Ascending aorta (tissue), 2 donors: ENCODE measurements around the gene ARHGAP18. TPM values are rescaled to one million over a fixed set of nuclear protein-coding genes. Genes with fewer than 3 reads are reported as not detected.
A peak's percentile ranks its signal among the peaks of the same experiment; 100 is the strongest.

ENCODE experiments used
- DNase-seq, 2 donors: peaks; one replicate each; pipeline ENCODE4 v3.0.0-alpha.2; 2019; ENCODE audit warnings: low spot score in 2 of 2
- H3K27ac ChIP-seq, 2 donors: fragments of 200-600 bp; sonication (generic); one replicate each; pipeline ENCODE4 v1.5.1; 2016 to 2017; ENCODE audit warnings: mild to moderate bottlenecking in 1 of 2
- H3K27me3 ChIP-seq: fragments of 200-600 bp; sonication (generic); one replicate; pipeline ENCODE4 v1.5.1; 2017
- H3K36me3 ChIP-seq, 2 donors: fragments of 200-600 bp; sonication (generic); one replicate each; pipeline ENCODE4 v1.5.1; 2016
- H3K4me1 ChIP-seq, 2 donors: fragments of 200-600 bp; sonication (generic); one replicate each; pipeline ENCODE4 v1.5.1; 2016 to 2017; ENCODE audit warnings: mild to moderate bottlenecking in 1 of 2
- H3K4me3 ChIP-seq, 2 donors: fragments of 200-600 bp; sonication (generic); one replicate each; pipeline ENCODE4 v1.5.1; 2016 to 2017; ENCODE audit warnings: mild to moderate bottlenecking in 1 of 2
- H3K9me3 ChIP-seq, 2 donors: fragments of 200-600 bp; sonication (generic); one replicate each; pipeline ENCODE4 v1.5.1; 2016
- intact Hi-C: fragments of 100-400 bp; cut with DNase I; formaldehyde crosslinking; loops from one replicate; pipeline ENCODE4 v1.15.1; 2023
- total RNA-seq: library from RNA; depleted of rRNA; stranded (reverse); fragments of >200 nt; gene quantifications from one replicate; pipeline ENCODE4 v1.1.0, GENCODE V29; 2016
- TF ChIP-seq, protein P1 (sequence below), 3 experiments: fragments of 200-600 bp in 2 of 3; fragments of 450-650 bp in 1 of 3; sonication (generic) in 2 of 3; IDR thresholded peaks; one replicate each; pipeline ENCODE4 v1.5.1; 2016 to 2019; ENCODE audit warnings: antibody characterized with exemption in 3 of 3, mild to moderate bottlenecking in 1 of 3, moderate library complexity in 1 of 3

ARHGAP18 gene, protein sequence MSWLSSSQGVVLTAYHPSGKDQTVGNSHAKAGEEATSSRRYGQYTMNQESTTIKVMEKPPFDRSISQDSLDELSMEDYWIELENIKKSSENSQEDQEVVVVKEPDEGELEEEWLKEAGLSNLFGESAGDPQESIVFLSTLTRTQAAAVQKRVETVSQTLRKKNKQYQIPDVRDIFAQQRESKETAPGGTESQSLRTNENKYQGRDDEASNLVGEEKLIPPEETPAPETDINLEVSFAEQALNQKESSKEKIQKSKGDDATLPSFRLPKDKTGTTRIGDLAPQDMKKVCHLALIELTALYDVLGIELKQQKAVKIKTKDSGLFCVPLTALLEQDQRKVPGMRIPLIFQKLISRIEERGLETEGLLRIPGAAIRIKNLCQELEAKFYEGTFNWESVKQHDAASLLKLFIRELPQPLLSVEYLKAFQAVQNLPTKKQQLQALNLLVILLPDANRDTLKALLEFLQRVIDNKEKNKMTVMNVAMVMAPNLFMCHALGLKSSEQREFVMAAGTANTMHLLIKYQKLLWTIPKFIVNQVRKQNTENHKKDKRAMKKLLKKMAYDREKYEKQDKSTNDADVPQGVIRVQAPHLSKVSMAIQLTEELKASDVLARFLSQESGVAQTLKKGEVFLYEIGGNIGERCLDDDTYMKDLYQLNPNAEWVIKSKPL
- 10.7 TPM for total RNA-seq

DNA sequence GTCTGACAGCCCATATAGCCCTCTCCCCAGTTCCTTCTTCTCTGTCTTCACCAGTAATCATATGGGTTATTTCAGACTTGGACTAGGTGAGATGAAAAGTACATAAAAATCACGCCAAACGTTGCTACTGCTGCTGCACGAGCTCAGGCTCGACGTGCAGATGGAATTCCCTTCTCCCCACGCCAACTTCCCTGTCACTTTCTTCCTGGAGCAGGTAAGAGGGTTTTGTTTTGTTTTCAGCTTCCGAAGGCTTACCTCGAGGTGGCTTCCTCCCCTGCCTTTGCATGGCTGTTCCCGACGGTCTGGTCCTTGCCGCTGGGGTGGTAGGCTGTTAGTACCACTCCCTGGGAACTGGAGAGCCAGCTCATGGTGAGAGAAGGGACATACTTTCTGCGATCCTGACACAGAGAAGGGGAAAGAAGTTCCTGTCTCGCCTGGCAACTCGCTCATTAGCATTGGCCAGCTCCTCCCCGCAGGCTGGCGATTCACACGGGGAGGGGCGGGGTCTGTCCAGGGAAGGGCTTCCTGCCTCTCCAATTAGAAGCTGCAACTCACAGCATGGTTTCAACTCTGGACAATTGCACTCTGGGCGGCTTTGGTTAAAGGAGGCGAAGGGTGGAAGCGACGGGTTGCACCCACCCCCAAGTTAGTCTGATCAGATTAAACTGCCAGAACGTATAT is at the start of gene ARHGAP18:
ARHGAP18 (minus strand) TSS at position 409 of the 681 bp plus-strand sequence; CDS start at position 368, 41 bp downstream.
- H3K27ac ChIP-seq, result peak within 1 kb of the TSS; percentile 76 to 78
- TF ChIP-seq, protein P1, sequence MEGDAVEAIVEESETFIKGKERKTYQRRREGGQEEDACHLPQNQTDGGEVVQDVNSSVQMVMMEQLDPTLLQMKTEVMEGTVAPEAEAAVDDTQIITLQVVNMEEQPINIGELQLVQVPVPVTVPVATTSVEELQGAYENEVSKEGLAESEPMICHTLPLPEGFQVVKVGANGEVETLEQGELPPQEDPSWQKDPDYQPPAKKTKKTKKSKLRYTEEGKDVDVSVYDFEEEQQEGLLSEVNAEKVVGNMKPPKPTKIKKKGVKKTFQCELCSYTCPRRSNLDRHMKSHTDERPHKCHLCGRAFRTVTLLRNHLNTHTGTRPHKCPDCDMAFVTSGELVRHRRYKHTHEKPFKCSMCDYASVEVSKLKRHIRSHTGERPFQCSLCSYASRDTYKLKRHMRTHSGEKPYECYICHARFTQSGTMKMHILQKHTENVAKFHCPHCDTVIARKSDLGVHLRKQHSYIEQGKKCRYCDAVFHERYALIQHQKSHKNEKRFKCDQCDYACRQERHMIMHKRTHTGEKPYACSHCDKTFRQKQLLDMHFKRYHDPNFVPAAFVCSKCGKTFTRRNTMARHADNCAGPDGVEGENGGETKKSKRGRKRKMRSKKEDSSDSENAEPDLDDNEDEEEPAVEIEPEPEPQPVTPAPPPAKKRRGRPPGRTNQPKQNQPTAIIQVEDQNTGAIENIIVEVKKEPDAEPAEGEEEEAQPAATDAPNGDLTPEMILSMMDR (IDR thresholded peaks at IDR 0.05), result no peak
- intact Hi-C loops, result loop anchor here (5.0 kb wide), 1 partner anchor 38 kb away; no protein-coding TSS in a partner anchor

DNA sequence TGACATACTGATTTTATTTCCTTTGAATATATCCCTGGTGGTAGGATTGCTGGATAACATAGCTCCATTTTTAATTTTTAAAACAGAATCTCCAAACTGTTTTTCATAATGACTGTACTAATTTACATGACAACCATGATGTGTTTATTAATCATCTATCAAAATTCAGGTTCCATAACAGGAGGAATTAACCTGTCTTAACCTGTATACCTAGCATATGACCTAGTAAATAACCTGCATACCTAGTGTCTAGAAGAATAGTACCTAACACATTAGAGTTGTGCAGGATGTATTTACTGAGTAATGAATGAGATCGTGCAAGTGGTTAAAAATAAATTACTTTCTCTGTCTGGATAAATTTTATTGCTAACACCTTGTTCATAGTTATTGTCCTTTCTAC is 45.8 kb upstream of the ARHGAP18 start:
- intact Hi-C loops, result no loop called here
- no peak for DNase-seq
- TF ChIP-seq, protein P1 (IDR thresholded peaks at IDR 0.05), result no peak

More for the DNA sequence above, at the start of gene ARHGAP18:
- Histone ChIP-seq H3K27me3 (no peaks in the 10 kb centered on the region), H3K4me1 (peaks cover 0 to 4% of the 10 kb centered on the region in 2 donors), H3K9me3 (no peaks in the 10 kb centered on the region), H3K4me3 (peak within 1 kb of the TSS; percentile 62 to 68), H3K36me3 (no peaks in the 10 kb centered on the region)
- peak; percentile 83 to 95 for DNase-seq

DNA sequence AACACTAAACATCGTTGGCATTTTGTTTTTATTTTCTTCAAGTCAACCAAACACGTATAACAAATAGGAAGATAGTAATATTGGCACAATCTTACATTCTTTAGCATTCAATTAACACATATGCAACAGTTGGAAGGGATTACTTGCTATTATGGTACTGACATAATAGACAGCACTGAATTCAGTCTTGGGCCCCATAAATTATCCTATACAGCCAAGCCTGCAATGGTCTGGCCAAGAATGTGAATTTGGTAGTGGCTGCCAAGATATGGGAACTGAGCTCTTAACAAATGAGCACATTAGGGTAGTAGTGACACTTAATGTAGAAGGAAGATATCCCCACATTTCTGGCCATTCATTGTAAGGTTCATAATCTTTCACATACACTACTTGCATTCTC is 44.8 kb upstream of the ARHGAP18 start:
- Histone ChIP-seq H3K27me3 (no peaks in the 10 kb centered on the region), H3K4me1 (peaks cover 0 to 7% of the 10 kb centered on the region in 2 donors), H3K27ac (no peak overlapping the region), H3K4me3 (no peak overlapping the region), H3K9me3 (no peaks in the 10 kb centered on the region), H3K36me3 (no peaks in the 10 kb centered on the region)
- TF ChIP-seq, protein P1 (IDR thresholded peaks at IDR 0.05), result no peak
- no peak for DNase-seq
- intact Hi-C loops, result no loop called here

More for the DNA sequence above, 45.8 kb upstream of the ARHGAP18 start:
- H3K9me3 ChIP-seq, result no peaks in the 10 kb centered on the region
- no peak overlapping the region for H3K27ac ChIP-seq
- peaks cover 0 to 4% of the 10 kb centered on the region in 2 donors for H3K4me1 ChIP-seq
- no peaks in the 10 kb centered on the region for H3K36me3 ChIP-seq
- no peaks in the 10 kb centered on the region for H3K27me3 ChIP-seq
- no peak overlapping the region for H3K4me3 ChIP-seq

DNA sequence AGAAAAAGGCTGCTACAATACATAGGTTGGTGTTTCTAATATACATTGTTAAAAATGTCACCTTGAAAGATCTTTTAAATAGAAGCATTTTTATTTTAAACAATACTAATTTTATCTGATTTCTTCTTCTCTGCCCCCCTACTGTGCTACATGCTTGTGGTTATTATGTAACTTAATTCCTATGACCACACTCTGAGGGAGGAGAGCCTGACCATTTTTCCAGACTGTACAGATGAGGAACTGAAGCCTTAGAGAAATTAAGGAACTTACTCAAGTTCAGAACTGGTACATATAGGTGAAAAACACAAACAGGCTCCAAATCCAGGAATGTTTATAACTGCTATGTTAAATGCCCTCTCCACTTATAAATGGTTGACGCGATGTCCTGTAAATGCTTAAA is 43.4 kb upstream of the ARHGAP18 start:
- Histone ChIP-seq H3K27ac (no peak overlapping the region), H3K4me1 (peaks cover 0 to 15% of the 10 kb centered on the region in 2 donors), H3K27me3 (no peaks in the 10 kb centered on the region), H3K4me3 (no peak overlapping the region), H3K36me3 (no peaks in the 10 kb centered on the region), H3K9me3 (no peaks in the 10 kb centered on the region)
- intact Hi-C loops, result no loop called here
- TF ChIP-seq, protein P1 (IDR thresholded peaks at IDR 0.05), result no peak
- no peak for DNase-seq

DNA sequence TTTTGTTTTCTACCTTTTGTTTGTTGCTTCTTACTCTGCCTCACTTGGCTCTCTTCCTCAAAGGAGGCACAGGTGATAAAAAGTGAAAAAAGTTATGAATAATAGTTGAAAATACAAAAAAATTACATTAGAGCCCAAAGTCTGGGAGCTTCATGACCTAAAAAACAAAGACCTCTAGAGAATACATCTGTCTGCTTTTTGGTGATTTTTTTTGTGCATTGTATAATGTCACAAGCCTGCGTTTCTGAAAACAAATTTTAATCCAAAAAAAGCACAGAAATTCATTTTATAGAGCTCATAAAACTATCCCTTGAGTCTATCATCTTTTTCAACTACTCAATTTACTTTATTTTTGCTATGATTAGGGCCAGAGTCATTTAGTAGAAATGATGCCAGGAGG is 41.4 kb upstream of the ARHGAP18 start:
- Histone ChIP-seq H3K9me3 (no peaks in the 10 kb centered on the region), H3K36me3 (no peaks in the 10 kb centered on the region), H3K27ac (no peak overlapping the region), H3K27me3 (no peaks in the 10 kb centered on the region), H3K4me3 (no peak overlapping the region), H3K4me1 (peaks cover 0 to 15% of the 10 kb centered on the region in 2 donors)
- intact Hi-C loops, result loop anchor here (2.0 kb wide), 1 partner anchor 153 kb away; no protein-coding TSS in a partner anchor
- no peak for DNase-seq
- TF ChIP-seq, protein P1 (IDR thresholded peaks at IDR 0.05), result no peak
